HuH-7.5 (cell line): ENCODE data around the gene KCNG3.
"Not testable (repeated sequence)": the region's sequence is repeated elsewhere in the genome, so short reads cannot be mapped to it uniquely, and the experiment has no call there.

Experiments used
- DNase-seq: peaks from one replicate; pipeline ENCODE4 v3.0.0; 2011; ENCODE audit warnings: low spot score

KCNG3 gene

GRCh38 chr2:42429352-42429751, 64.4 kb downstream of the KCNG3 start:
- DNase-seq = no peak

- DNase-seq = no peak
These were observed 68.1 kb downstream of the KCNG3 start for GRCh38 chr2:42425697-42426096.

GRCh38 chr2:42424033-42424432, 69.7 kb downstream of the KCNG3 start:
- DNase-seq = no peak

GRCh38 chr2:42421601-42422239, 72.1 kb downstream of the KCNG3 start:
- no peak for DNase-seq

- DNase-seq = no peak
These were observed 72.7 kb downstream of the KCNG3 start for GRCh38 chr2:42421157-42421485.

- no peak for DNase-seq
These were observed 79.1 kb downstream of the KCNG3 start for GRCh38 chr2:42414648-42415047.

- DNase-seq = no peak
These were observed 79.6 kb downstream of the KCNG3 start for GRCh38 chr2:42414158-42414557.

- no peak for DNase-seq
These were observed 82.9 kb downstream of the KCNG3 start for GRCh38 chr2:42410742-42411514.

- no peak for DNase-seq
These were observed 85.8 kb downstream of the KCNG3 start for GRCh38 chr2:42408009-42408408.

GRCh38 chr2:42407476-42407875, 86.3 kb downstream of the KCNG3 start:
- no peak for DNase-seq

GRCh38 chr2:42404676-42405075, 89.1 kb downstream of the KCNG3 start:
- no peak for DNase-seq

- DNase-seq = no peak
These were observed 92.0 kb downstream of the KCNG3 start for GRCh38 chr2:42401773-42402172.

- DNase-seq = not testable (repeated sequence)
These were observed 95.7 kb downstream of the KCNG3 start for GRCh38 chr2:42398052-42398451.

- not testable (repeated sequence) for DNase-seq
These were observed 100.5 kb downstream of the KCNG3 start for GRCh38 chr2:42393320-42393719.

GRCh38 chr2:42392191-42392590, 101.6 kb downstream of the KCNG3 start:
- DNase-seq = no peak
